K562 (cell line): ENCODE measurements around the gene SIK3.

Source experiments
- GTF2F1 ChIP-seq: IDR thresholded peaks from 2 replicates; pipeline ENCODE4 v1.6.1; 2011; ENCODE audit warnings: low read depth, low read length, improper control_type of control experiment
- POLR2A ChIP-seq: fragments of 450-650 bp; conservative IDR thresholded peaks from 2 replicates; pipeline ENCODE4 v1.6.1; 2016
- POU5F1 ChIP-seq: fragments of 150-350 bp; IDR thresholded peaks from 2 replicates; pipeline ENCODE4 v1.6.1; 2014; ENCODE audit warnings: borderline replicate concordance, low read length, low read depth, mild to moderate bottlenecking; ENCODE audit not compliant: partially characterized antibody
- ZNF124 ChIP-seq: sonication (generic); formaldehyde crosslinking; IDR thresholded peaks from 2 replicates; pipeline ENCODE4 v1.8.1; 2022; ENCODE audit warnings: missing genetic modification reagents
- TF ChIP-seq, protein P1 (sequence below): fragments of 450-650 bp; IDR thresholded peaks from 2 replicates; pipeline ENCODE4 v1.6.1; 2017; ENCODE audit warnings: mild to moderate bottlenecking, moderate library complexity
- TF ChIP-seq, protein P2 (sequence below): sonication (generic); formaldehyde crosslinking; IDR thresholded peaks from 2 replicates; pipeline ENCODE4 v1.8.0; 2023; ENCODE audit warnings: mild to moderate bottlenecking, missing genetic modification reagents

DNA sequence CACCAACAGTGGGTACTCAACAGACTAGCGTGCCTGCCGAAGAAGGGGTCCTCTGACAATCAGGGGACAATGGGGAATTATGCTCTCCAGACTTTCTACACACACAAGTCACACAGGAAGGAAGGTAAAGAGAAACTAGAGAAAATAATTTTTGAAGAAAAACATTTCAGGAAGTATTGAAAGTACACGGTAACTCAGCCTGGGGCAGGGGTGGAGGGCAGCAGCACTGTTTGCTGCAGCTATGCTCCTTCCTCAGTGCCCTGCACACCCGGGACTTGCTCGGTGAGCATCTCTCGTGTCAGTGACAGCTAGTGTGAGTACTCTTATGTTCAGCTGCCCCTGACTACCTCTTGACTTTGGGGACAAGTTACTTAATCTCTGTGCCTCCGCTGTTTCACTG lies 242.8 kb downstream of the SIK3 start:
- TF ChIP-seq POLR2A = no peak
- TF ChIP-seq, protein P1, sequence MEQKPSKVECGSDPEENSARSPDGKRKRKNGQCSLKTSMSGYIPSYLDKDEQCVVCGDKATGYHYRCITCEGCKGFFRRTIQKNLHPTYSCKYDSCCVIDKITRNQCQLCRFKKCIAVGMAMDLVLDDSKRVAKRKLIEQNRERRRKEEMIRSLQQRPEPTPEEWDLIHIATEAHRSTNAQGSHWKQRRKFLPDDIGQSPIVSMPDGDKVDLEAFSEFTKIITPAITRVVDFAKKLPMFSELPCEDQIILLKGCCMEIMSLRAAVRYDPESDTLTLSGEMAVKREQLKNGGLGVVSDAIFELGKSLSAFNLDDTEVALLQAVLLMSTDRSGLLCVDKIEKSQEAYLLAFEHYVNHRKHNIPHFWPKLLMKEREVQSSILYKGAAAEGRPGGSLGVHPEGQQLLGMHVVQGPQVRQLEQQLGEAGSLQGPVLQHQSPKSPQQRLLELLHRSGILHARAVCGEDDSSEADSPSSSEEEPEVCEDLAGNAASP = no peak
- TF ChIP-seq POU5F1 = no peak
- TF ChIP-seq, protein P2, sequence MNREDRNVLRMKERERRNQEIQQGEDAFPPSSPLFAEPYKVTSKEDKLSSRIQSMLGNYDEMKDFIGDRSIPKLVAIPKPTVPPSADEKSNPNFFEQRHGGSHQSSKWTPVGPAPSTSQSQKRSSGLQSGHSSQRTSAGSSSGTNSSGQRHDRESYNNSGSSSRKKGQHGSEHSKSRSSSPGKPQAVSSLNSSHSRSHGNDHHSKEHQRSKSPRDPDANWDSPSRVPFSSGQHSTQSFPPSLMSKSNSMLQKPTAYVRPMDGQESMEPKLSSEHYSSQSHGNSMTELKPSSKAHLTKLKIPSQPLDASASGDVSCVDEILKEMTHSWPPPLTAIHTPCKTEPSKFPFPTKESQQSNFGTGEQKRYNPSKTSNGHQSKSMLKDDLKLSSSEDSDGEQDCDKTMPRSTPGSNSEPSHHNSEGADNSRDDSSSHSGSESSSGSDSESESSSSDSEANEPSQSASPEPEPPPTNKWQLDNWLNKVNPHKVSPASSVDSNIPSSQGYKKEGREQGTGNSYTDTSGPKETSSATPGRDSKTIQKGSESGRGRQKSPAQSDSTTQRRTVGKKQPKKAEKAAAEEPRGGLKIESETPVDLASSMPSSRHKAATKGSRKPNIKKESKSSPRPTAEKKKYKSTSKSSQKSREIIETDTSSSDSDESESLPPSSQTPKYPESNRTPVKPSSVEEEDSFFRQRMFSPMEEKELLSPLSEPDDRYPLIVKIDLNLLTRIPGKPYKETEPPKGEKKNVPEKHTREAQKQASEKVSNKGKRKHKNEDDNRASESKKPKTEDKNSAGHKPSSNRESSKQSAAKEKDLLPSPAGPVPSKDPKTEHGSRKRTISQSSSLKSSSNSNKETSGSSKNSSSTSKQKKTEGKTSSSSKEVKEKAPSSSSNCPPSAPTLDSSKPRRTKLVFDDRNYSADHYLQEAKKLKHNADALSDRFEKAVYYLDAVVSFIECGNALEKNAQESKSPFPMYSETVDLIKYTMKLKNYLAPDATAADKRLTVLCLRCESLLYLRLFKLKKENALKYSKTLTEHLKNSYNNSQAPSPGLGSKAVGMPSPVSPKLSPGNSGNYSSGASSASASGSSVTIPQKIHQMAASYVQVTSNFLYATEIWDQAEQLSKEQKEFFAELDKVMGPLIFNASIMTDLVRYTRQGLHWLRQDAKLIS (CRISPR knock-in tag) = no peak
- no peak for TF ChIP-seq GTF2F1
- no peak for TF ChIP-seq ZNF124 (CRISPR knock-in tag)
